GM18498 (cell line): Measurements from ENCODE around the gene RAPGEF1.

ENCODE experiments used
- ATAC-seq: cut with Tn5 transposase; IDR thresholded peaks from one replicate; pipeline ENCODE4 v1.9.1; 2021; ENCODE audit warnings: mild to moderate bottlenecking, moderate library complexity; ENCODE audit not compliant: unreplicated experiment

RAPGEF1 gene

DNA sequence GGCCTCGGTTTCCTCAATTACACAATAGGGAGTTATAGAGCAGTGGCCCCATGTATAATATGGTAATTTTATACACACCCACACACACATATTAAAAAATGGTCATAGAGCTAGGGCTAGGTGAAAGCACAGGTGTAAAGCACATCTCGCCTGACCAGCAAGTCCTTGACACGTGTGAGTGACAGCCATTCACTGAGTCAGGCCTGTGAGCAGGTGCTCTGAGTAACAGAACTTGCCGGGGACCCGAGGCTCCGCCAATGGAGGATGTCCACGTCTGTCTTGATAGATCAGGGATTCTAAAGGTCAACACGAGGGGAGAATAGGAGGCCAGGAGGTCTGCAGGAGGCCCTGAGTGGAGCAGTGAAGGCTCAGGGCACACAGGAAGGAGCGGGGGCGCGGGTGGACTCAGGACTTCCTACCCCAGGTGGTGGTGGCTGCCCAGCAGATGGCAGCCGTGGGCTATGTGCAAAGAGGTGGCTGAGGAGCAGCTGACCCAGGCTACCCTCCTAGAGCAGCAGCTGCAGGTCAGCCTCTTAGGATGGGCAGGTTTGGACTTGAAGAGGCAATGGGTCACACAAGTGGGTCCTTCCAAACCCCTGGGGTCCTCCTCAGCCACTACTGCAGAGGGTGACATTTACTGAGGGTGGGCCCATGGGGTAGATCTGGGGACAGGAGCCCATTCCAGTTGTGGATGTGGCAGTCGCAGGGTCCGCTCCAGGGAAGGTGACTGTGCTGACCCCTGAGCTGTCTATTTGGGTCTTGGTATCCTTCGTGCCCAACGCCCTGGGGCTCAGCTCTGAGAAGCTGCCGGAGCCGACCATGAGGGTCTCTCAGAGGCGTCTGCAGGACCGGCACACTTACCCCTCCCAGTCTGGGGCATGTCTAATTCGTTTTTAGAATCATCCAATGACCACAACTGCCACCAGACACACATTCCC lies 148.7 kb downstream of the RAPGEF1 start:
- ATAC-seq: no peak

DNA sequence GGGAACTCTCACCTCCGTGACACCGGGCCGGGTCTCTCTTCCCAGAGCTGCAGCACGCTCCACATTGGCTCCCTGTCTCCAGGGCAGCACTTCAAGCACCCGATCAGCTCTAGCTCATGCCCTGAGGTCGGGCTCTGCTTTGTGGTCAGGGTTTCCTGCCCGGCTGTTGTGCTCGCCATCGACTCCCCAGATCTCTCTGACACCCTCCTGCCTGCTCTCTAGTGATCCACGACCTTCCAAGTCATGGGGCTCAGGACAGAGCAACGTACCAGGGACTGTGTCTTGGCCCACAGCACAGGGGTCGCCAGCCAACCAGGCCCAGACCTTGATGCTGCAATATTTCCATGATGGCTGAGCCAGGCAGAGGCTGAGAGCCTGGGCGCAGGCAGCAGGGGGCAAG lies 149.4 kb downstream of the RAPGEF1 start:
- ATAC-seq: no peak

DNA sequence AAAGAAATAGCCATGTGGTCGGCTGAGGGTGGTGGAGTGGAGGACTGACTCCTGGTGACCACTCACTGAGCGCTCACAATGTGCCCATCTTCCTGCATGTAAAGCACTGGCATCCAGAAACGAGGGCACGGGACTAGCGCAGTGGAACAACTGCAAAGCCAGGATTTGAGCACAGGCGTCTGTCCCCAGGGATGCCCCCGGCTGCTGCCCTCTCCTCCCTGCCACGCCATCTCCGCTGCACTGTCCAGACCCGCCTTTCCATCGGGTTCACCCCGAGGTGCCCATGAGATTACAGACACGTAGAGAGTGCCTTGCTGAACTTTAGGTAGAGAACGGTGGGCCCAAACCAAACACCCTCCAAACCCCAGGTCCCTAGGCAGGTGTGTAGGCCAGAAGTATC lies 149.9 kb downstream of the RAPGEF1 start:
- ATAC-seq: no peak

DNA sequence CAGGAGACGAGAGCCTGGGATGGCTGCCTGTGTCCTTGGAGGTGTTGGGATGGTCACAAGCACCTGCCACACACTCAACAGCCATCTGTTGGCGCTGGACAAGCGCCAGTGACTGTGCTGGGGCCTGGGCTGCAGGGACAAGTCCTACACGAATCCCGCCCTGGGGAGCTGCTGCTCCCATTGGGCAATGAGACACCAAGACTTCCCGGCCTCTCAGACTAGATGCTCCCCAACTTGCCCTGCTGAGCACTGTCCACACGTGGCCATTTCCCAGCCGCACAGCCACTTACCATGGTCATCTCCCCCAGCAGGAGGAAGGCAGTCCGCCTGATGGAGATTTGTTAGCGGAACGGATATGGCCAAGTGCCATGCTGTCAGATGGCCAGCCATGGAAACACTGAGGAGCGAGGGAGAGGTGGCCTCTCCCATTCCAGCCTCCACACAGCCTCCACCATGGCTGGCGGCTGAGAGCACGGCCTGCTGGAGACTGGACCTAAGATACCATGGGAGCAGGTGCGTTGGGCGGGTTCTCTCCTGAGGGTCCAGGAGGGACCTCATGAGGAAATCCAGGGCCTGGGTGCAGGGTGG lies 150.7 kb downstream of the RAPGEF1 start:
- no peak for ATAC-seq

DNA sequence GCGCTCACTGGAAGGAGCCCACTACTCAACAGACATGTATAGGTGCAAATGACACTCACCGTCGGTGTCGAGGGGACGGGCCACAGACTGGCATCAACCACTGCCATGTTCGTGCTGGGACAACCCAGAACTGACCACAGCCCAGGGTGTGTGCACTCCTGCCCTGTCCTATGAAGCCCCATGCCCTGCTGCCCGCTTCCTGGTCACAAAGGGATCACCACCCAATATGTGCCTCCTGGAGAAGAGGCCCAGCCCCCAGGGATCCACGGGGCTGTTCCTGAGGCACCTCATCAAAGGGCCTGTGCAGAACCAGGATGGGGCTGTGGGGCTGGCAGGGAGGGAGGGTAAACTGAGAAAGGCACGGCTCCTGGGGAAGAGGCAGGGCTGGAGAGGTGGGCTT lies 151.5 kb downstream of the RAPGEF1 start:
- ATAC-seq: no peak

DNA sequence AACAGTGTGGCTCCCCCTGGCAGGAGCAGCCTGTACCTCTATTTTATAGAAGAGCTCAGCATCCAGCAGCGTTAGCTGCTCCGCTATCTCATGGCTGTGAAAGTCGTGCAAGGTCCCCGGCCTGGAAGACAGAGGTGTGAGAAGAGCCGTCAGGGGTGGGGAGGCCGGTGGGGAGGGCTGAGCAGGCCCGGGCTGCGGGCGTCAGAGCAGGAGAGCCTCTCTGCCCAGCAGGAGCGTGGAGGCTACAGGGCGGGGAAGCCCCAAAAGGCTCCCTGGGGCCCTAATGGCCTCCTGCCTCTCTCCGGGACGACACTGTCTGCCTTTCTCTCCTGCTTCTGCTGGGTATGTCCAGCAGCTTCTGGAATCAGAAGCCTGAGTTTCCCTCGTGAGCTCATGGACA lies 152.0 kb downstream of the RAPGEF1 start:
- no peak for ATAC-seq

DNA sequence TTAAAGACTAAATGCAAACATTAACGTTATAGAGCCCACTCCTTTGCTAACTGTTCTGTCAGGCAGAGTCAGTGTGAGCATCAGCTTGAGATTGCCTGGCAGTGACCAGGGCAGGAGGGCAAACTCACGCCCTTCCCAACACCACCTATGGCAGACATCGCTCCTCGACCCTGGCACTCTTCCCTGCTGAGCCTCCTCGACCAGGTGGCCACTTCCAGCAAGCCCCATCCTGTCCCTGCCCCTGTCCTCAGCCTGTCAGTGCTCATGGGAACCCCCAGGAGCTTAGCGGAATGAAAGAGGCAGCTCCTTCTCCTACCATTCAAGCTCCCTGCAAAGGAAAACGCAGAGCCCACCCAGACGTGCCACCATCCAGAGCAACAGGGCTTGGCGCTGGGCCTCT lies 152.5 kb downstream of the RAPGEF1 start:
- ATAC-seq: no peak

DNA sequence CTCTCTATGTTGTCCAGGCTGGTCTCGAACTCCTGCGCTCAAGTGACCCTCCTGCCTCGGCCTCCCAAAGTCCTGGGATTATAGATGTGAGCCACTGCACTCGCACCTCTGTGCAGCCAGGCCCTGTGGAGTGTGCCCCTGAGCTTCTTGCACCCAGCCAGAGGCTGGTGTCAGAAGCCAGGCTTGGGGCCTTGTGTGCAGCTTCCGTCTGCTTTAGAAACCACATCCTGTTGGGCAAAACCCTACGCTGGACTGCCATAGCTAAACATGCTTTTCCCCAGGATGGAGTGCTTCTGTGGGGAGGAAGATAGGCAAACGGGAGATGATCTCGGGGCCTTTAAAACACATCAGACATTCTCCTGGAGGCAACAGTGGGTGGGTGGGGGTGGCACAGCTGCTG lies 154.5 kb downstream of the RAPGEF1 start:
- ATAC-seq: no peak

DNA sequence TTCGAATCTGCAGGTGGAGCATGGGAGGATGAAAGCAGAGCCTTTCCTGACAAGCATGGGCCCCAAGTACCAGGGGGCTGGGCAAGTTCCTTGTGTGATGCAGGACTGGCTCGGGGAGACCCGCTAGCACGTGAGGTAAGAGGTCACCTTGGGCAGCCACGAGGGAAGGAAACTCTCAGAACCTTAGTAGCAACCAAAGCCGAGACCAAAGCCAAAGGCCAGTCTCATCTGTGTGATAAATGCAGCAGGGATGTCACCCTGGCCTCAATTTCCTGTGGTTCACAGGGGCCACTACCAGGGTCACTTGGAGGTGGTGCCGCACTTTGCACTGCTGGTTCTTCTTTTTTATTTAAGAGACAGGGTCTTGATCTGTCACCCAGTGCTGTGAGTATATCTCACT lies 155.0 kb downstream of the RAPGEF1 start:
- ATAC-seq: no peak

DNA sequence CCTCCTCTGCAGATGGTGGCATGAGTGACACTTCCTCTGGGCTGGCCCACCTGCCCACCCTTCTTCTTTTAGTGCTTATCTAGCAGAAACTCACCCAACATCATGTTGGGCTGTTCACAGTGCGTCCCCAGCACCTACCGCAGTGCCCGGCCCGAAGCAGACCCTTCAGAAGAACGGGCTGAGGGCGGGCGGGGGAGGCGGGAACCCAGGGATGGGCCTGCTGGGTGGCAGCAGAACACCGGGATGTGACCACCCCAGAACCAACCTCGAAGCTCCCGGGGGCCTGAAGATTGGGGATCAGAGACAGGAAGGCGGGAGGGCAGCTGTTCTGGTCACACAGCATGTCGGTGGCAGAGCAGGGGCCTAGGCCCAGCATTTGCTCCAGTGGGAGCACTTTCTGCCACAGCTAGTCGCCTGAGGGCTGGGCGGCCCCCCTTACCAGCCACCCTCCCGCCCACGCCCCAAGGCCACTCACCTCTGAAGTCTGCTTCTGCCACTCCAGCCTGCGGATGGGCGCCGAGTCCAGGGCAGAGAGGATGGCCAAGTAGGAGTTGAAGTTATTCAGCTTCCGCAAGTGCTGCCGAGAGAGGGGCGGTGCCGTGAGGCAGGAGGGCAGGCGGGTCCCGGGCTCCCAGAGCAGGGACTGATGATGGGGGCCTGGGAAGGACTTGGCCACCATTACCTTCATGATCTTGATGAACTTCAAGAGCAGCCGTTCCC lies 155.9 kb downstream of the RAPGEF1 start:
- no peak for ATAC-seq

DNA sequence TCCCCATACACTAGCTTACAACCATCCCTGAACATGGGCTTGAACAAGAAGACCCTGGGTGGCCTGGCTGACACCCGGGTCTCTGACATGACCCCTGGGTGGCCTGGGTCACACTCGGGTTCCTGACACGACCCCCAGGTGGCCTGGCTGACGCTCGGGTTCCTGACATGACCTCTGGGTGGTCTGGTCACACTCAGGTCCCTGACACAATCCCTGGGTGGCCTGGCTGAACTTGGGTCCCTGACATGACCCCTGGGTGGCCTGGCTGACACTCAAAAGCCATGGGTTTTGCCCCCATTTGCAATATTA lies 156.6 kb downstream of the RAPGEF1 start:
- ATAC-seq: no peak

DNA sequence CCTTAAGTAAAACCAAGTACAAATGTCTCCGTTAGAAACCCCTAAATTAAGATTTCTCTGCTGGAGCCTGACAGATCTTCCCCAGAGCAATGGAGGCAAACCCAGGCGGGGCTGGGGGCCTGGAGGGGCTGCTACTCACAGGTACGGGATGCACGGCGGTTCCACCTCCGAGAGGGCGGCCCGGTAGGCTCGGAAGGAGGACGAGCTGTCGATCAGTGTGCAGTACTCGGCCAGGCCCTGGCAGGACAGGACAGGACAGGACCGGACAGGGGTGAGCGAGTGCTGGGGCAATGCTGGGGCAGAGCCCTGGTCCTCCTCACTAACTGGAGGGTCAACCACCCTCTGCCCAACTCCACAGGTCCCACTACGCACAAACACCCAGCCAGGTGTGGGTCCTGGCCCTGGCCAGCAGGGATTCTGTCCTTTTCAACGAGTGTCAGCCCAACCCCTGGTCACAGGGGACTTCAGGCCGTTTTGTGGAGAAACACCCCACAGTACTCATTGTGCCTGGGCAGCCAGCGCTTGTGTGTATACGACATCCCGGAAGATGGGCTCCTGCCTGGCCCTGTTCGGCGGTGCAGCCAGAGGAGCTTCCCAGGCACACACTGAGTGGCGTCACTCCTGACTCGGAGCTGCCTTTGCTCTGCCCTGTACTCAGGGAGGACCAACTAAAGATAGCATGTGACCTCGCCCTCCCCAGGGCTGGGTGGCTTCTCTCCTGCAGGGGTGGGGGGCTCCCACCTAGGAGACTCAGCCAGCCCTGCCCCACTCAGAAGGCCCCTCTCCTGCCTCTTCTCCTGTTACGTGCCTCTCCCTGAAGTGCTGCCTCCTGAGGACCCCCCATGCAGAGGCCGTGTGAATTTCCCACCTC lies 157.2 kb downstream of the RAPGEF1 start:
- ATAC-seq: no peak

DNA sequence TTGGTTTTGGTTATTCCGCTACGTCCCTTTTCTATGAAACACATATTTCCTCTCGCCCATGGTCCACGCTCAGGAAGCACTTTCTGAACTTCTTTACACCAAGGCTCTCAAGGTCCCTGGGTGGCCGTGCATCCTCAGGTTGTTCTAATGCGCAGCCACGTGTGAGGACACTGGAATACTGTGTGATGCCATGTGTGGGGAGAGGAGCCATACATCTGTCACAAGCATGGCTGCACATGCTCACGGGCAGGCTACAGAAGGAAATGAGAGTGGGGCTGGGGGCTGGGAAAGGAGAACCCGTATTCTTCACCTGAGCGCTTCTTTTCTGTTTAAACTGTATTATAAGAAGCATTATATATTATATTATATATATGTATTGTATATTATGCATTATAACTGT lies 157.8 kb downstream of the RAPGEF1 start:
- ATAC-seq: no peak

DNA sequence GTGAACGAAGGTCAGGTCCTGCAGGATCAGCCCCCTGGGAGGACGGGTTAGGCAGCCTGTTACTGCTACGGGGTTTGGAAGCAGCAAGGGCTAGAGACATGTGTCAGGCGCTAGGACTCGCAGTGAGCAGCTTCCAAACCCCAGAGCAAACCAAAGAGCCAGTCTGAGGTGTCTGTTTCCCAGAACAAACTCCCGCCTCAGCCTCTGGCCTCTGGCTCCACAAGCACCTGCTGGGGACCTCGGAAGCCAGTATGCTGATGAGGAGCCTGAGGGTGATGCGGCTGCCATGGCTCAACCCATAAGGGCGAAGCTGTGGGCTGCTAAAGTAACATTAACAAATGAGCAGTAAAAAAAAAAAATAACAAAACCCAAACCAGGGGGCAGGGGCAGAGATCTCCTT lies 159.5 kb downstream of the RAPGEF1 start:
- no peak for ATAC-seq

DNA sequence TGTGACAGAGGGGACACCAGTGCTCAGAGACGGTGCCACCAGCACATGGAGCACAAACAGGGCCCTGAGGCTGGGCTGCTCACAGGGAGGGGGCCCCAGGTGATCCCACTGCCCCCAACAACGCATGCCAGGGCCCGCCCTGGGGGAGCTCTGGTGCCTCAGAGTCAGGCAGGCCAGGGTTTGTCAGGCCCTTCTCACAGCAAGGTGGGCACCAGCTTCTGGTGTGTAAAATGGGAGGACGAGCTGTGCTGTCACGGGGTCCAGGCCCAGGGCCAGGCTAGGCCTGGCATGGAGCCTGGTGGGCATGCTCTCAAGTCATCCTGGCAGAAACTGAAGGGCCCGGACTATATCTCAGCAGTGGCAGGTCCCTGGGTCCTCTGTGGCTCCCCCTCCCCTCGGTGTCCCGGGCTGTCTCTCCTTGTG lies 160.1 kb downstream of the RAPGEF1 start:
- no peak for ATAC-seq

DNA sequence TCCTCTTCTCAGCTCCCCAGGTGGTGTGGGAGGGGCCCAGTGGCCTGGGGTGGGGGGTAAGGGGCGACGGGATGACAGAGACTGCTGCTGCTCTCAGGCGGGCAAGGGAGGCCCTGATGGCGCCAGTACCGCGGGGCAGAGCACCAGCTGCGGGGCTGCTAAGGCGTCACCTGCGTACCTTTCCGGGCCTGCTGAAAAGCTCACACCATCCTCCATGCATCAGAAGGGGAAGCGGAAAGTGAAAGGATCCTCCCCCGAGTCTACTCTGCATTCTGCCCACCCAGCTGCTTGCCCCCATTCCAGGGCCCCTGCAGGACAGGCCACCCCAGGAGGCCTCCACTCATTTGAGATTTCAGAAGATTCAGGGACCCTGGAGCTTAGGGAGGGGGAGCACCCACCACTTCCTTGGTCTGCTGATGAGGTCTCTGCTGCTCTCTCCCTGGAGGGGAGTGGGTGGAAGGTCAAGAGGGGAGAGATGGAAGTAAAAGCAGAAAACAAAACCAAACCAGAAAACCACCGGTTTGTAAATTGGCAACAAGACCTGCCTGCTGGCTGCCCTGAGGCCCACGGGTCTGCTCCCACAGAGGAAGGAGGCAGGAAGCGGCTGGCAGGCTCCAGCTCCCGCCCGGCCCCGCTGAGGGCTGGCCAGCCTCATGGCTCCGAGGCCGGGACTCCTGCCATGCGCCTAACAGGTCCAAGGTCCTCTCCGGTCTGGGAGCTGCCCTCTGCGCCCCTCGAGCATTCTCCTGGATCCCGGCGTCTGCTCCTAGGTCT lies 161.0 kb downstream of the RAPGEF1 start:
- peak; percentile 74 for ATAC-seq

DNA sequence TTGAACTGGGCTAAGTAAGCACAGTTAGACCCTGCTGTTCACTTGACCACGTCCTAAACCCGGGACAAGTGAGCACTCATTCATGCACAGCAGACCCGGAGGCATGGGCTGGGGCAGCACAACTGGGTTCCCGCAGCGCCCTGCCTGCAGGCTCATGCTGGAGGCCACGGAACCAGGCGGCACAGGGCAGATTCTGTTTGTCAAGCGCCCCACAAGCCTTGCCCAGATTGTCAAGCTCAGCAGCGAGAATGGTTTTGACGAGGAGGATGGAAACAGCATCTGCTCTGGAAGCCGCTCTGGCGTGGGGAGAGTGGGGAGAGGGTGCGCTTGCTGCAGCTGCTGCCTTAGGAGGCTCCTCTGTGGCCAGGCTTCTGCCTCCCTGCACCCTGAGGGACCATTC lies 161.9 kb downstream of the RAPGEF1 start:
- ATAC-seq: no peak

DNA sequence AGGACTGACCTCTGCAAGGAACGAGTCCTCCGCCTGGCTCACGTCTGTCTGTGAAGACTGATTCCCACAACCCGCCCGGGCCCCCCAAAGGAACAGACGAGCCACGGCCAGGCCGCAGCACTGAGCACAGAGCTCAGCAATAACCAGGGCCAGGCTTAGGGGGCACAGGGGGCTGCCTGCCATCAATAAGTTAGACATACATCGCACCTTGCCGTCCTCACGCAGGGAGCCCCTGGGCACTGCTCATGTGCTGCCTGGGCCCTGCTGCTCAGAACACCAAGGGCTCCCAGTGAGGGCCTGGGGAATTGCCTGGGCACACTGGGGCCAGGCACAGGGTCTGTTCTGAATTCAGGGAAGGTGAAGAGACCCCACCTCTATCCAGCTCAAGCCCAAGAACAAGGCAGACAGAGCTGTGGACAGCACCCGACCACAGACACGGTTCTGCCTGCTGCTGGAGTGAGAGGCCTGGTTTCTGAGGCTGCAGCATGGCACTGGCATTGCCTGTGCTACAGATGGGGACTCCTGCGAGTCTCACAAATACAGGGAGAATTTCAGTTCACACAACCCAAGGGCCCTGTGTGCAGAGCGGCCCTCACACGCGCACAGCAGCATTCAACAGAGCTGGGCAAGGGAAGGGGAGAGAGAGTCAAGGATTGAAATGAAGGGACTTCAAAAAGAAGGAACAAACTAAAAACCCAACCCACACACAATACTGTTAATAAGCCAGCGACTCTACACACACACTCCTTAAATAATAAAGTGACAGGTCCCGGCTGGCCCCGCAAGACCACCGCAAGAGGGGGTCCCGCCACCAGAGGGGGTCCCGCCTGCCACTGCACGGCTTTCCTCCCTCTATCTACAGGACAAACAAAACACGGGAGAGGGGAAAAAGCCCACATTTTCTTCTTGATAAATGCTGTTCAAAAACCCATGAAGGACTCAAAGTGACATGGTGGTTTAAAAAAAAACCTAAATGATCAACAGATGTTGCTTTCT lies 162.6 kb downstream of the RAPGEF1 start:
- no peak for ATAC-seq
